HG02943 (cell line): ENCODE results near the gene CAMTA1.

Experiments
- ATAC-seq: cut with Tn5 transposase; IDR thresholded peaks from one replicate; pipeline ENCODE4 v1.9.1; 2021; ENCODE audit warnings: mild to moderate bottlenecking, low read depth, moderate library complexity; ENCODE audit not compliant: unreplicated experiment

Gene CAMTA1

DNA sequence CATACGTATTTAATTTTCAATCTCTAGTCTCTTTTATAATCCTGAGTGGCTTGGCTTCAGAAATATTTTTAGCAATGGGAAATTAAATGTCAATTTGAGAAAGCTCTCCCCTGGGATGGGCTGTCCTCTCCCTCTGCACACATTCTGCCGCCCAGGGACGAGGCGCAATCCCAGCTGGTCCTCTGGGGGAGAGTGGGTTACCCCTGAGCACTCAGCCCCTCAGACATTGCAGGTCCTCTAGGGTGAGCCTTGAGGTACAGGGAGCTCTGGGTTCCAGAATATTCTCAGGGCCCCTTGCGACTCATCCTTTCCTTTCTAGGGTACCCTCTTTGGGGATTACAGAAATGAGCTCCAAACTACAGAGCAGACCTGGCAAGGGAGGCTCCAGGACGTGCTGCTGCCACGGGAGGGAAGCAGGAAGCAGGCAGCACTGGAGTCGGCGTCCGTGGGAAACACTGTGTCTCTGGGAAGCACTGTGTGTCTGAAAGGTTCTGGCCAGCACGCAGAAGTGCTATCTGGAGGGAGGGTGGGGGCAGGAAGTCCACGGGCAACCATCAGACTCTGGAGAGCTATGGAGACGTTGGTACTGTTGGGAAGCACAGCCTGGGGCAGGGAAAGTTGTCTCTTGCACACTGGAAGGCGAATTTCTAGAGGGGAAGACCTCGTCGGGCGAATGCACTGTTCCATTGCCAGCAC lies 642.5 kb downstream of the CAMTA1 start:
- no peak for ATAC-seq

DNA sequence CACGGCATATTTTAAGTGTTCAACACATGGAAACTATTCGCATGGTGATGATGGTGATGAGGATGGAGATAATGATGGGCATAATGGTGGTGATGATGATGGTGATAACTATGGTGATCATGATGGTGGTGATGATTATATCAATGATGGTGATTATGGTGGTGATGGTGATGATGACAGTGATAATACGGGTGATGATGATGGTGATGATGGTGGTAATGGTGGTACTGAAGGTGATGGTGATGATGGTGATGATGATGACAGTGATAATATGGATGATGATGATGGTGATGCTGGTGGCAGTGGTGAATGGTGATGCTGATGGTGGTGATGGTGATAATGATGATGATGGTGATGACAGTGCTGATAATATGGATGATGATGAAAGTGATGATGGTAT lies 644.0 kb downstream of the CAMTA1 start:
- no peak for ATAC-seq

- ATAC-seq = no peak
Observed at GRCh38 chr1:7430047-7430608, 644.9 kb downstream of the CAMTA1 start.

DNA sequence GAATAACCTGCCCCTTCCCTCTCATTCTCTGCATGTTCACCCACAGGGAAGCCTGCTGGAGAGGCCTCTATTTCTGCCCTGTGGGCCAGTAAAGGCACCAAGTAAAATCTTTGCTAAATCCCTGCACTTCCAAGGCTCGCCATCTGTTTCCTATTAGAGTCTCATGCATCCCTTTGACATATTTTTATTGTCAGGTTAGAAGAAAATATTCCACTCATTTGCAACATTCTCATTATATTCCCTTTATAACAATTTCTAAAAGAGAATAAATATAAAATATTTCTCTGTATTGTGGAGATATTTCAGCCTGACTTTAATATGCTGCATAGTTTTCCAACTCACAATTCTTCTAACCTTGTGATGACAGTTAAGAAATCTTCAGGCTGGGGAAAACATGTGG lies 645.4 kb downstream of the CAMTA1 start:
- no peak for ATAC-seq

DNA sequence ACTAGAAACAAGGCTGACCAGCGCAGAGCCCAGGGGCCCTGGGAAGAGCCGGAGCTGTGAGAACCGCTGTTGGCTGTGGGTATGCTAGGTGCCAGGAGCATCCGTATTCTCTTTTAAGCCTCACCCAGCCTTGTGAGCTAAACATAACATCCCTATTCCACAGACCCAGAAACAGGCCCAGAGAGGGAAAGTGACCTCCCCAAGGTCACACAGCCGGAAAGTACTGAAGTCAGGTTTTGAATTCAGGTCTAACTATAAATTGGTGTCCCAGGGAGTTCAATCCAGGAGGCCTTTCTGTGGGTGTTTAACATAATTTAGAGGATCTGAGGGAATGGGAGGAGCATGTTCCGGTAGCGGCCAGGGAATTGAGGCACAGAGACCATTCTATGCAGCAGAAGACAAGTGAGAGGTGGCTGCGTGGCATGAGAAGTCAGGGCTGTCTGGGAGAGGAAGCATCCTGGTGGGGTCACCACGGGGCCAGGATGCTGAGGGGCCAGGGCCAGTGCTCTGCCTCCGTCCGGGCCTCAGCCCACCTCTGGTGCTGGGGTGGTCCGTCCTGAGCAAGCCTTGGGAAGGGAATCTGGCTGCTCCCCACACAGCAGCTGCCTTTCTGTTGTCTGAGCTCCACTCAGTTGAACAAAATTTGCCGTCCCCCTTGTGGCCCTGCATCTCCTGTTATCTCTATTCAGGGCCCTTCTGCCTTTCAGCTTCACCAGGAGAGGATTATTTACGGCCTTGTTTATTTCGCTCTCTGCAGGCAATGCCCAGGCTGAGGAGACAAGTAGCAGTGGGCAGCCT lies 647.0 kb downstream of the CAMTA1 start:
- no peak for ATAC-seq

GRCh38 chr1:7432900-7433380 lies 647.7 kb downstream of the CAMTA1 start:
- no peak for ATAC-seq

DNA sequence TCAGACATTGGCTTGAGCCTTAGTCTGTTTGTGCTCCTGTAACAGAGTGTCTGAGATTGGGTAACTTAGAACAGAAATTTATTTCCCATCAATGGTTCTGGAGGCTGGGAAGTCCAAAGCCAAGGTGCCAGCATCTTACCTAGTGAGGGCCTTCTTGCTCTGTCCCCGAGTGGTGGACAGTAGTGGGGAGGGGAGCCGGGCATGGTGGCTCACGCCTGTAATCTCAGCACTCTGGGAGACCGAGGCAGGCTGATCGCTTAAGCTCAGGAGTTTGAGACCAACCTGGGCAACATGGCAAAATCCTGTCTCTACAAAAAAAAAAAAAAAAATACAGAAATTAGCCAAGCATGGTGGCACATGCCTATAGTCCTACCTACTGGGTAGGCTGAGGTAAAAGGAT lies 649.3 kb downstream of the CAMTA1 start:
- no peak for ATAC-seq

- no peak for ATAC-seq
Observed at GRCh38 chr1:7435276-7436055, 650.2 kb downstream of the CAMTA1 start.

DNA sequence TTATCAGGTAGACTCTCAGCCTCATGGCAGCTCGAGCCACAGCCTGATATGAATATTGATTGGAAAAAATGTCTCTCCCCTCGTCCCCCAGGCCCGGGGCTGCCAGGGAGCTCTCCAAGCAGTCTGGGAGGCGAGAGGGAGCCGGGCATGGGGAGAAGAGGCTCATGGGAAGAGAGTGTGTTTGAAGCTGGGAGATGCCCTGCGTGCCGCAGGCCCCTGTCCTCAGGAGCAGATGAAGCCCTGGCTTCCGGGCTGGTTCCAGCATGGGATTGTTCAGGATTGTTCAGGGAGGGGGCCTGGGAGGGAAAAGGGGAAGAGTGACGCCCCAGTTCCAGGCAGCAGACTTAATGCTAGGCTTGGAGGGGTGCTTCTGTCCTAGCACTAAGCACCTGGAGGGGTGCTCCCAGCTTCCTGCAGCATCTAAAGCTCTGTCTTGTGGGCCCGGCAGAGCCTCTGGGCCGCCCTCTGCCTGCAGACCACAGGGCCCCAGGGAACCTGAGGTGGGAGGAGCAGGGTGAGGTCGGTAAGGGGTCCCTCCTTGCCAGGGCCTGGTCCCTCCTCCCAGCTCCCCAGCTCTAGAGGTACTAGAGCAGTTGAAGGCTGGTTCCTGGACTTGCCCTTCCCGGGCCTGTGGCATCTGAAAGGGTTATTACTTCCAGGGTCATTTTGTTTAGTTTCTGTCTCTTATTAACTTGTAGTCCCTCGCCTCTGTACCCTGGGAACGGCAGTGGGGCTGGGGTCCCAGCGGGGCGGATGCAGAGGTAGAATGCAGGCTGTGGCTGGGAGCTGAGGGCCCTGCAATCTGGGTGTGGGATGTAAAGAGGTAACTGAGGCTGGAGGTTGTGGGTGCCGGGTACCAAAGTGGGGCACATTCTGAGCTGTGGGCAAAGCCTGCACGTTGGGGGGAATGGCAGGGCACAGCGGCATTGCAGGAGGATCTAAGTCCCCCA lies 651.1 kb downstream of the CAMTA1 start:
- no peak for ATAC-seq

GRCh38 chr1:7437036-7437435 lies 651.8 kb downstream of the CAMTA1 start:
- no peak for ATAC-seq

DNA sequence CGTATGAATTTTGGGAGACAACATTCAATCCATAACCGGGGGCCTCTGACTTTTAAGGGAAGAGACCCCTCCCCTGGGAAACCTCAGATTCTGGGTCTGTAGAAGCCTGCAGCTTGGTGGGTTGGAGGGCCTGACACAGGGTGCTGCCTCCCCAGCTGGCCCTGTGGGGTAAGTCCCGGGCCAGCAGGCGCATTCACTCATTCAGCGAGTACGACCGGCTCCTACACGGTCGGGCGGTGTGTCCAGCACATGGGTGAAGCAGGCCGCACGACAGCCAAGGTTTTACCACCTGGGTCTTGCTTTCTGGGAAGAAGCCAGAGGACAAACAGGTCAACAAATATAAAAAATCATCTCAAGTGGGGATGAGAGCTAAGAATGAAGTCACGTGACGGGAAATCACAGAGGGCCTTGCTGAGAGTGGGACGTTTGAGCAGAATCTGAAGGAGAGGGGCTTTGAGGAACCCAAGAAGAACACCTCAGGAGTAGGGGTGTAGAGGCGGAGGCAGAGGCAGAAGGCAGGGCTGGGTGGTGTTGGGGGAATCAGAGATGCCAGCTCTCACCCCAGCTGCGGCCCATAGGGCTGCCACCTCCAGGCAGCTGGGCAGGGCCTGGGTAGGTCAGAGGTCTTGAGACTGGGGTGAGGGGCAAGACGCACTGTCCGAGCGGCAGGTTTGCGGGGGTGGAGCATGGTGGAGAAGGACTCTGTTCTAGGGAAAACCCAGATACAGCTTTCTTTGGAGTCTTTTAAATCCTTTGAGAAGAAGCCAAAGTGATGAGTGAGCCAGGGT lies 652.5 kb downstream of the CAMTA1 start:
- ATAC-seq = no peak

GRCh38 chr1:7438396-7438785 lies 653.1 kb downstream of the CAMTA1 start:
- ATAC-seq = no peak

- no peak for ATAC-seq
Observed at GRCh38 chr1:7438921-7439655, 653.8 kb downstream of the CAMTA1 start.

DNA sequence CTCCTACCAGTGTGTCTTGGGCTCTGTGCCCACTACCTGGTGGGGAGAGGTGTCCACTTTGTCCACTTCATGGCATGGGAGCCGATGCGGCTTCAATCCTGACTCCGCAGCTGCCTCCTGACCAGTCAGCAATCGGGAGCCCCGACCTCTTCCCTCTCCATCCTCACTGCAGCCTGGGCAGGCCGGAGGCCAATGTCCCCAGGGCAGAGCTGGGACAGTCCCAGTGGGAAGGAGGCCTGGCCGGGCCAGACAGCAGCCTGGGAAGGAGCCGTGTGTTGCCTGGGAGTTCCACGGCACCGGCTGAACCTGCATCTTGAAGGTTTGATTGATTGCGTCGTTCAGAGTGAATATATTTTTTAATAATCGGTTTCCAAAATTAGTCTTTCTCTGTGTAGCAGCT lies 654.9 kb downstream of the CAMTA1 start:
- ATAC-seq = no peak

DNA sequence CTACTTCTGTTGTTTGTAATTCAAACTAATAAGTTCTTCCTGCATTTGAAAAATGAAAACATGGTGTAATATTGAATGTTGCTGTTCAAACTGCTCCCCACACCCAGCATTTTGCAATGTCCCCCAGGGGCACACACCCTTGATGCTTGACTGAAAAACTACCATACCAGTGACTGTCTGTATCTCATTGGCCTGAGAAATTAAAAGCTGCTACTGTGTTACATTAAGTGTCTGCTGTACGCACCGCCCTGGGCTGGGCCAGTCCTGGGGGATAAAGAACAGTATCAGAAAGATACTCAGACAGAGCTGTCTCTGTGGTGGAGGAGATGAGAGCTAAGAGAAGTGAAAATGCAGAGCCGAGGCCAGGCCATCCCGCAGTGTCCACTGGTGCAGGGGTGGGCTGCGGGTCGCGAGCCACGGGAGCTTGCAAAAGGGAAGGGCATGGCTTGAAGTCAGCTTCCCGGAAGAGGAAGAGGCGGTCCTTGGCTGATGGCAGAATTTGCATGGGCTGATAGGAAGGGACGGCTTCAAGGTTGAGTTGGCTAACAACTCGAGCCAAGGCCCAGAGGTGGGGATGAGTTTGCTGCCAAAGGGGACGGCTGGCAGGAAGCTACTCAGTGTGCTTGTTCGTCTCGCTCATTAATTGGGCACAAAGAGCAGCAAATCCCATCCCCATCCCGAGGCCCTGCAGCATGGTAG lies 656.0 kb downstream of the CAMTA1 start:
- no peak for ATAC-seq

- ATAC-seq = no peak
Observed at GRCh38 chr1:7442036-7442435, 656.8 kb downstream of the CAMTA1 start.

GRCh38 chr1:7442918-7443317 lies 657.7 kb downstream of the CAMTA1 start:
- no peak for ATAC-seq

GRCh38 chr1:7444363-7444762 lies 659.1 kb downstream of the CAMTA1 start:
- ATAC-seq = no peak
